ENCODE data around the gene RAN.
"Not testable (repeated sequence)": the region's sequence is repeated elsewhere in the genome, so short reads cannot be mapped to it uniquely, and the experiment has no call there.

Gene RAN

DNA sequence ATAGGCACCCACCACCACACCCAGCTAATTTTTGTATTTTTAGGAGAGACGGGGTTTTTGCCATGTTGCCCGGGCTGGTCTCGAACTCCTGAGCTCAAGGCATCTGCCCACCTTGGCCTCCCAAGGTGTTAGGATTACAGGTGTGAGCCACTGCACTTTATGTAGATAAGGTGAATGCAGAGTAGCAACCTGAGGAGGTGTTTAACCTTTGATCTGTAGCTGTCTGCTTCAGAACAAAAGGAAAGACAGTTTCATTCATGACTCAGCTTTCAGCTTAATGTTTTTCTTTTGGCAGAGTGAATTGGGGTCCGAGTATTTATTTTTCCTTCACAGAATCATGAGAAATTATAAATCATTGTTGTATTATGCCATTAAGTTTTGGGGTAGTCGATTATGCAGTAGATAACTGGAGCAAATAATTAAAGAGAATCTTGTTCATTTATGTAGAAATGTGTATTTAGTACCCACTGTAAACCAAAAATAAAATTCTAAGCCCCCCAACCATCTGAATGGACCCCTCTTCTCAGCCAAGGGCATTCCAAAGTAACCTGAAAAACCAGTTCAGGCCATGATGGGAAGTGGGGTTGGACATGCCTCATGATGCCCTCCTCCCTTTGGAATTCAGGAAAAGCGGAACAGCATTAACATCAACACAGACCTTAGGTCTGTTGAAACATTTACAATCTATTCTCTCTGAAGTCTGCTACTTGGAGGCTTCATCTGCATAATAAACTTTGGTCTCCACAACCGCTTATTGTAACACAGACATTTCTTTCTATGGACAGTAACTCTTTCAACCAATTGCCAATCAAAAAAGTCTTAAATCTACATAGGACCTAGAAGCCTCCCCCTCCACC, 22.1 kb upstream of the RAN start:
- no peak for DNase-seq

- DNase-seq: no peak
Observed at GRCh38 chr12:130850418-130851021, 21.3 kb upstream of the RAN start.

DNA sequence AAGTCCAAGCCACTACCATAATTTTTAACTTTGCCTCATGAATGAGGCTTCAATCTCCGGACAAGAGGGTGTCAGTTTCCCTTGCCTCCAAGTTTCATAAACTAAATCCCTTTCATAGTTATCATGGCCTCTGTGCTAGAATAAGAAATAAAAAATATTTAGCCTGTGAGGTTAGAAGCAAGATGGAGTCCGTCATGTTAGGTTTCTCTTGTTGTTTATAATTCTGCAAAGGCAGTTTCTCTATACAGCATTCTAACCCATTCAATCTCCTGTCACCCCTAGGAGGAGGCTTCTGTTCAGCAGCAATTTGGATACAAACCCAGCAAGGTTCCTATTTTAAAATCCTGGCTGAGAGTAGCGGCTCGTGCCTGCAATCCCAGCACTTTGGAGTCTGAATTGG, 15.8 kb upstream of the RAN start:
- DNase-seq: no peak

DNA sequence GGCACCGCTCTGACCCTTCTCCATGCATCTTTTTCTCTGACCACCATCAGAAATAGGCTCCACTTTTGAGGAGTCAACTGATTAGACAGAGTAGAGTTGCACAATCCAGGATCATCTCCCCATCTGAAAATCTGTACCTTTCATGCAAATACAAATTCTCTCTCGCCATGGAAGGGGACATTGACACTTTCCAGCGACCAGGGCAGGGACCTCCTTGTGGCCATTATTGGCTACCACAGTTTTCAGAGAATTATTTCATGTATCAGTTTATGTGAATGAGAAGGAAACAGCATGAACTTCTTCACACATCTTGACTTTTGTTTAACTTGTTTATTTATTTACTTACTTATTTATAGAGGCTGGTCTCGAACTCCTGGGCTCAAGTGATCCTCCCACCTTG, 13.8 kb upstream of the RAN start:
- no peak for DNase-seq

GRCh38 chr12:130859161-130859560, 12.7 kb upstream of the RAN start:
- no peak for DNase-seq

DNA sequence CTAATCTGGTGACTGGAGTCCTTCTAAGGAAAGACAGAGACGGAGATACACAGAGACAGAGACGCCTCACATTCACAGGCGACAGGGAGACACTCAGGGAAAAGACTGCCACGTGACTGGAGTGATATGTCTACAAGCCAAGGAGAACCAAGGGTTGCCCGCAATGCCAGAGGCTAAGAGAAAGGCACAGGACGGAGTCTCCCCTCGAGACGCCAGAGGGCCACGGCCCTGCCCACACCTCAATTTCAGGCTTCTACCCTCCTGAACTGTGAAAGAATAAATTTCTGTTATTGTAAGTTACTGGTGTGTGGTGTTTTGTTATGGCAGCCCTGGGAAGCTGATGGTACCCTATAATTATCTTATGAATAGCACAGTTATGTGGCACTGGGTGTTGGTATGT, 11.6 kb upstream of the RAN start:
- no peak for DNase-seq

GRCh38 chr12:130862161-130862560, 9.7 kb upstream of the RAN start:
- no peak for DNase-seq

- not testable (repeated sequence) for DNase-seq
Observed at GRCh38 chr12:130862771-130863170, 9.1 kb upstream of the RAN start.

- no peak for DNase-seq
Observed at GRCh38 chr12:130863298-130863697, 8.6 kb upstream of the RAN start.

DNA sequence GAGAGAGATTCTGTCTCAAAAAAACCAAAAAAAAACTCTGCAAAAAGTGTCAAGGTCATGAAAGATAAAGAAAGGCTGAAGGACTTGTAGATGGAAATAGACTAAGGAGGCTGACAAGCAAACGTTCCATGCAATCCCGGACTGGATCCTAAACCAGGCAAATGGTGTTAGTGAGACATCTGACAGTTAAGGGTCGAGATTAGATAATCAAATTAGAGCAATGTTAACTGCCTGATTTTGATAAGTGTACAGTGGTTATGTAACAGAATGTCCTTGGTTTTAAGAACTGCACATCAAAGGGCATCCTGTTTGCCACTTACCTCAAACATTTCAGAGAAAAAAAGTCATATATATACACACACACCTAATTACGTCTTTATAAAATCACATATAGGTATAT, 3.5 kb upstream of the RAN start:
- DNase-seq: no peak

DNA sequence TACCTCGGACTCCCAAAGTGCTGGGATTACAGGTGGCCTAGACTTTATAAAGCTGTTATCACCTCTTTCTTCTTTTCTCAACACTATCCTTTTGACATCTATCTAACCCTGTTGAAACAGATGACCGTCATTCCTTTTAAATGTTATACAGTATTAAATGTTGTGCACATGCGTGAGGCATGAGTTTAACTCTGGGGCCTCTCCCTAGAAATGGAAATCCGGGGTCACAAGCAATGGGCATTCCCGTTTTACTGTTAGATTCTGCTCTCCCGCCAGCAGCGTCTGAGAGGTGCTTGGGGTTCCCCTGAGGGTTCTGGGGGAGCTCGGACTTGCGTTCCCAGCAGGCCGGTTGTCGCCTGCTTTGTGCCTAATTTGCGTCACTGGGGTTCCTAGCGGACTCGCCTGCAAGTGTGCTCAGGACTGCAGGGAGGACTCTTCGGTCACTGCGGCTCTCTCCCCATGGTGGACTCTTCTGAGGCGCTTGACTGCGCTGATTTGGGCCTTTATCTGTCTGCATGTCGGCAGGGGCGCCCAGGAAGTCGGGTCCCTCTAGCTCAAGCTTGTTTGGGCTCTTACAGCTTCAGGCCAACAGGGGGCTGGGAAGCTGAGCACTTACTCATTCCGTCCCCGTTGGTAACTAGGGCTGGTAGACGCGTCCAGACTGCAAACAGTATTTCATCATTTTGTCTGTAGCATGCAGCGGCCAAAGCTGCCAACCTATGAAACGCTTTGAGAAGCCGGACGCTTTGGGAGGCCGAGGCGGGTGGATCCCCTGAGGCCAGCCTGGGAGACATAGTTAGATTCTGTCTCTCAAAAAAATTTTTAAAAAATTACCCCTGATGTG, 1.2 kb upstream of the RAN start:
- peak; percentile 58 to 65 for DNase-seq

GRCh38 chr12:130872179-130873096, 572 bp downstream of the RAN start:
- DNase-seq: peak in 1 of 2 experiments; percentile 12

DNA sequence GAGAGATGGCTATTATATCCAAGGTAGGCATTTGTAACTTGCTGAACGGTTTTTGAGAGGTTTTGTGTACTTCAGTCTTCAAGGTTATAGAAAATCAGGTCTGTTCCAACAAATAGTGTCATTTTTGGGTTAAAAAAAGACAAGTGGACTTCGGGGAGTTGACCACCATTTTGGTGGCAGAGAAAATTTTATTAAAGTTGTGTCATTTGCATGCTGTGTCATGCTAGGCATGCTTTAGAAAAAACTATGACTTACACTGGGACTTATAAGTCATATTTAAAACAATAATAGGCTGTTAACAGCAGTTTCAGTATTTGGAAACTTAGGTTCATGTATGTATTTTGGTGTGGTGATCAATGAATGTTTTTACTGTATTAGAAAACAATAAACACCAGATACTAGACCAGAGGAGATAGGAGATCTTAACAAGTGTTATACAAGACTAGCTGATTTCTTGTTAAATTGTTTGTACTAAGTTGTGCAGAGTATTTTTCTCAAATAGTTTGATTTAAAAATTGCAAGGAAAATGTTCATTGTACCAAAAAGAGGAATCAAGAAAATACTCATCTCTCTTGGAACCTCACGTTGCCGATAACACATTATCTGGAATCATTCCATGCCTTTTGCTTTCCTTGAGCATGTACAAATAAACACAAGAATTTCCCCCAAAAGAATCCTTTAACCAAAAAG, 1.4 kb downstream of the RAN start:
- no peak for DNase-seq

DNA sequence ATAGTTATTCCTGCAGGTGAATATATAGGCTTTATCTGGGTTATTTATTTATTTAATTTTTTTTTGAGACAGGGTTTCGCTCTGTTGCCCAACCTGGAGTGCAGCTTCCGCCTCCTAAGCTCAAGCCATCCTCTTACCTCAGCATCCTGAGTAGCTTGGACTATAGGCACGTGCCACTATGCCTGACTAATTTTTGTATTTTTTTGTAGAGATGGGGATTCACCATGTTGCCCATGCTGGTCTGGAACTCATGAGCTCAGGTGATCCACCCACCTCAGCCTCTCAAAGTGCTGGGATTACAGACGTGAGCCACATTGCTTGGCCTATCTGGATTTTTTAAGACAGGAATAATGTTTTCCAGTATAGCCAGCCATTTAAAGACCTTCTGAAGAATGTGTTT, 2.0 kb downstream of the RAN start:
- DNase-seq: no peak

GRCh38 chr12:130874696-130875095, 2.8 kb downstream of the RAN start:
- no peak for DNase-seq

DNA sequence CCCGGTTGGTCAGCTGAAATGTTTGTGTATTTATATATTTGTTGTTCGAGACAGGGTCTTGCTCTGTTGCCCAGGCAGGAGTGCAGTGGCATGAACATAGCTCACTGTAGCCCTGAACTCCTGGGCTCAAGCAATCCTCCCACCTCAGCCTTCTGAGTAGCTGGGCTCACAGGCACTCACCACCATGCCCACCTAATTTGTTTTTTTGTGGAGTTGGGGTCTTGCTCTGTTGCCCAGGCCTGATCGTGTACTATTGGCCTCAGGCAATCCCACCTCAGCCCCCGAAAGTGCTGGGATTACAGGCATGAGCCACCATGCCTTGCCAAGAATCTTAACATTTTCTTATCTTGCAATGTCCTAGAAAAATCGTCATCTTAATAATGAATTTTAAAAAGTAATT, 3.3 kb downstream of the RAN start:
- no peak for DNase-seq

DNA sequence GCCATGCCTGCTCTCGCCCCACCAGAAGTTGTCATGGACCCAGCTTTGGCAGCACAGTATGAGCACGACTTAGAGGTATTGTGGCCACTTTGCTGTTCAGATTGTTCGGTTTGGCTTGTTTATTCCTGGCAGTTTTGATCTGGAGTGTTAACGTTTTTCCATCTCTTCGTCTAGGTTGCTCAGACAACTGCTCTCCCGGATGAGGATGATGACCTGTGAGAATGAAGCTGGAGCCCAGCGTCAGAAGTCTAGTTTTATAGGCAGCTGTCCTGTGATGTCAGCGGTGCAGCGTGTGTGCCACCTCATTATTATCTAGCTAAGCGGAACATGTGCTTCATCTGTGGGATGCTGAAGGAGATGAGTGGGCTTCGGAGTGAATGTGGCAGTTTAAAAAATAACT, 3.8 kb downstream of the RAN start:
- not testable (repeated sequence) for DNase-seq

- DNase-seq: no peak
Observed at GRCh38 chr12:130876297-130876696, 4.4 kb downstream of the RAN start.

DNA sequence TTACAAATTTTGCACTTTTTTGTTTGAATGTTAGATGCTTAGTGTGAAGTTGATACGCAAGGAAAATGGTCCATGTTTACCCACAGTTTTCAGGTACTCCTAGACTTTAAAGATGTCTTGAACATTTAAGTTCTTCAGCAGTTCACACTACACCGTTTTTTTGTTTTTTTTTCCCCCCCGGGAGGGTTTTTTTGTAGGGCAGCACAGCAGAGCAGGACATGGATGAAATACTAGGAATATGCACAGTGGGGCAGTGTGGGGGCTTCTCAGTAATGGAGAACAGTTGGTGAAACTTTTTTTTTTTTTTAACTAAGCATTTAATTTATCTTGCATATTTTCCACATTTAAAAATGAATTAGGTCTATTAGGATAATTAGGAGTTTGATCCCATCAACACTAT, 4.9 kb downstream of the RAN start:
- no peak for DNase-seq

DNA sequence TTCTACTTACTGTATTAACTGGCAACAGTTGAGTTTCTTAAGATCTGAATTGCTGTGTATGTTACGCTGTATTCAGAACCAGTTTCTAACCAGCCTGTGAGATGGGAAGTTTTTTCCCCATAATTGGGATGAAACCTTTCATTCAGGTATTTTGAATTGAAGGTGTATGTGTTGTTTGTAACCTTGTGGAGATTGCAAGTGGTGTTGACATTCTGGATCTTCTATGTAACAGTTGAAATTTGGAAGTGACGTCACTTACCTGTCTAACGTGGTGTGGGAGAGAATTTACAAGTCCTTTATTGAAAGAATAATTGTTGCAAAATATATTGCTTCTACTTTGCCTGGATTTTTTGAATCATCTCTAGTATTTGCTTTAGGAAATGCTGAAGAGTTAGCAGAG, 5.5 kb downstream of the RAN start:
- no peak for DNase-seq

DNA sequence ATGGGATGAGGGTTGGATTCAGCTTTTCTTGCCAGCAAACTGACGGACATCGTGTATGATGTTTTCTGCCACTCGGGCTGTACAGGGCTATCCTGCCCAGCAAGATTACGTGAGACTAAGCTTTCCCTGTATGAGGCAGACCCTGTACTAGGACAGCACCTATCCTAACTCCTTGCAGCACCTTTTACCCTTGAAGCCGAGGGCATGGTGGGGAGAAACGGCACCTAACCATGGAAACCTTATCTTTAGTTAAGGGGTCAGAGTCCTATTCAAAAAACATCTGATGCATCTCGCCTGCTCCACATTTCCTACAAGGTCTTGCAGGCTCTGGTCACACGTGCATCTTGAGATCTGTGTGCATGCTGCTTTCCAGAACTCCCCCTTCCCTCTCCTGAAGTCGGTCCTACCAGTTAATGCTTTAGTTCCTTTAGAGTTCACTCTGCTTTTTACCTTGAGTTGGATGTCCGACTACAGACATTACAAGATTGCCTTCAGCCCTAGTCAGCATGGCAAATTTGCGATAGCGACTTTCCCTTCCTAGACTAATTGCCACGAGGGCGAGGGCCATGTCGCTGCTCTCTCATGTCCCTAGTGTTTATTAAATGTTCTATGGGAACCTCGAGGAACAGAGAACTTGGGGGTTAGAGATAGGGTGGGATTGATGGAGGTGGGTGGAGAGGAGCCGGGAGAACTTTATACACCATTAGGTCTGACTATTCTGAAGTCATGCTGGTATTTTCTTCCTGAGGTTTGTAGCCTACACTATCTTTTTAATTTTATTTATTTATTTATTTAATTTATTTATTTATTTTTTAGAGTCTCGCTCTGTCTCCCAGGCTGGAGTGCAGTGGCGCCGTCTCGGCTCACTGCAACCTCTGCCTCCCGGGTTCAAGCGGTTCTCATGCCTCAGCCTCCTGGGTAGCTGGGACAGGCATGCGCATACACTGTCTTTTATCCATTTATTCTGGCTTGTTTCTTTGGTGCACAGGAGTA, 6.6 kb downstream of the RAN start:
- DNase-seq: no peak

Data from AML-193 (cell line).